Nephron (organoid): ENCODE results near the gene MYO1B.
A peak's percentile ranks its signal among the peaks of the same experiment; 100 is the strongest.

Source experiments
- H3K27ac Mint-ChIP-seq, 3 experiments: 2 replicates each; pipeline ENCODE4 v1.8.0; 2020; ENCODE audit warnings: mixed read lengths in 3 of 3, mild to moderate bottlenecking in 2 of 3, moderate library complexity in 1 of 3
- H3K27me3 Mint-ChIP-seq: 2 replicates; pipeline ENCODE4 v1.8.0; 2021; ENCODE audit warnings: low read depth, mild to moderate bottlenecking, moderate library complexity, mixed read lengths
- H3K36me3 Mint-ChIP-seq: 2 replicates; pipeline ENCODE4 v1.8.0; 2020; ENCODE audit warnings: low read depth, mixed read lengths
- H3K4me1 Mint-ChIP-seq: 2 replicates; pipeline ENCODE4 v1.8.0; 2020; ENCODE audit warnings: mixed read lengths
- H3K4me3 Mint-ChIP-seq, 3 experiments: 2 replicates each; pipeline ENCODE4 v1.8.0; 2020; ENCODE audit warnings: mild to moderate bottlenecking in 3 of 3, mixed read lengths in 3 of 3, moderate library complexity in 2 of 3
- H3K9me3 Mint-ChIP-seq: 2 replicates; pipeline ENCODE4 v1.8.0; 2020; ENCODE audit warnings: mixed read lengths
- CTCF ChIP-seq, 3 experiments: fragments of 200-600 bp; sonication (generic); IDR thresholded peaks; one replicate each; pipeline ENCODE4 v1.5.0; 2021; ENCODE audit warnings: antibody characterized with exemption in 3 of 3; ENCODE audit not compliant: unreplicated experiment in 3 of 3

Gene MYO1B

GRCh38 chr2:191391171-191391570 is 146.0 kb downstream of the MYO1B start:
- Mint-ChIP-seq H3K4me3 (no peak overlapping the region), H3K4me1 (no peaks in the 10 kb centered on the region), H3K36me3 (peaks cover 90% of the 10 kb centered on the region), H3K27ac (no peak overlapping the region), H3K9me3 (peaks cover 1% of the 10 kb centered on the region), H3K27me3 (no peaks in the 10 kb centered on the region)
- TF ChIP-seq CTCF (IDR thresholded peaks at IDR 0.05; ENCODE audit: unreplicated experiment in 3 of 3), result no peak

GRCh38 chr2:191394043-191394442 is 148.8 kb downstream of the MYO1B start:
- Mint-ChIP-seq H3K4me3 (no peak overlapping the region), H3K36me3 (peaks cover 84% of the 10 kb centered on the region), H3K27ac (no peak overlapping the region), H3K4me1 (no peaks in the 10 kb centered on the region), H3K9me3 (peaks cover 6% of the 10 kb centered on the region), H3K27me3 (no peaks in the 10 kb centered on the region)
- TF ChIP-seq CTCF (IDR thresholded peaks at IDR 0.05; ENCODE audit: unreplicated experiment in 3 of 3), result no peak

DNA sequence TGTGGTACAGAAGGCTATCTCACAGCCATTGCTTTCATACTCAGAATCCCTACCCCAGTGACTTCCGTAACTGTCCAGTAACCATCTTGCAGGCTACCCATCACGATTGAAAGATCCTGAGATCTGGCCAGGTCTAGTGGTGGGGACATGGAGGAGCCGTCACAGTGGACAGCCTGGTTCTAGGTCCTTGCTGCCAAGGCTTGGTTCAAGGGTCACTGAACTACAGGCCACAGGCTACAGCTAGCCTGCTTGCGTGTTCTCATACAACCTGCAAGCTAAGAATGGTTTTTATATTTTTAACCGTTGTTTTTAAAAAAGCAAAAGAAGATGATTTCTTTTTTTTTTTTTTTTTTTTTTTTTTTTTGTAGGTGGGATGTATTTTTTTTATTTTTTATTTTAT is 151.6 kb downstream of the MYO1B start:
- Mint-ChIP-seq H3K27ac (no peak overlapping the region), H3K4me3 (no peak overlapping the region), H3K27me3 (no peaks in the 10 kb centered on the region), H3K9me3 (peaks cover 6% of the 10 kb centered on the region), H3K36me3 (peaks cover 81% of the 10 kb centered on the region), H3K4me1 (peaks cover 6% of the 10 kb centered on the region)
- TF ChIP-seq CTCF (IDR thresholded peaks at IDR 0.05; ENCODE audit: unreplicated experiment in 3 of 3), result no peak

- Mint-ChIP-seq H3K36me3 (peaks cover 67% of the 10 kb centered on the region), H3K4me3 (no peak overlapping the region), H3K27me3 (no peaks in the 10 kb centered on the region), H3K27ac (peak overlapping the region in 1 of 3 experiments; percentile 69), H3K9me3 (peaks cover 6% of the 10 kb centered on the region), H3K4me1 (peaks cover 15% of the 10 kb centered on the region)
- TF ChIP-seq CTCF (IDR thresholded peaks at IDR 0.05; ENCODE audit: unreplicated experiment in 3 of 3), result no peak
Measured at GRCh38 chr2:191399601-191400000, 154.4 kb downstream of the MYO1B start.

DNA sequence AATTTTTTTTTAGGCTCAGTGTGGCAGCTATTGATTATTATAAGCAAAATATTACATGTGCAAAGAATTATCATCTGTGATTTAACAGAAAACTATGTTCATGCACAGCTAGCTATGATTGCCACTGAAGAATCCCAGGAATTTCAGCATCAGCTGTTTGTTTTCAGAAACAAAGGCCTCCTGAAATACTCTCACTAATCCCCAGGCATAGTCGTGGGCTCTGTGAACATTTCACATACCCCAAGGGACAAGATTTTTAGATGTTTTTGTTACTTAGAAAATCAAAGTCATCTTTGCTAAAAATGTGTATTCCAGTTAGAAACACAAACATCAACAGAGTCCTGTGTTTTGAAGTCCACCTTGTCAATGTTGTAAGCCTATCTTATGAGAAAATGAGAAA is 156.1 kb downstream of the MYO1B start:
- Mint-ChIP-seq H3K9me3 (peaks cover 4% of the 10 kb centered on the region), H3K4me3 (no peak overlapping the region), H3K27ac (peak overlapping the region in 2 of 3 experiments; percentile 23 to 86), H3K27me3 (no peaks in the 10 kb centered on the region), H3K4me1 (peaks cover 15% of the 10 kb centered on the region), H3K36me3 (peaks cover 61% of the 10 kb centered on the region)
- no peak for TF ChIP-seq CTCF (IDR thresholded peaks at IDR 0.05; ENCODE audit: unreplicated experiment in 3 of 3)

DNA sequence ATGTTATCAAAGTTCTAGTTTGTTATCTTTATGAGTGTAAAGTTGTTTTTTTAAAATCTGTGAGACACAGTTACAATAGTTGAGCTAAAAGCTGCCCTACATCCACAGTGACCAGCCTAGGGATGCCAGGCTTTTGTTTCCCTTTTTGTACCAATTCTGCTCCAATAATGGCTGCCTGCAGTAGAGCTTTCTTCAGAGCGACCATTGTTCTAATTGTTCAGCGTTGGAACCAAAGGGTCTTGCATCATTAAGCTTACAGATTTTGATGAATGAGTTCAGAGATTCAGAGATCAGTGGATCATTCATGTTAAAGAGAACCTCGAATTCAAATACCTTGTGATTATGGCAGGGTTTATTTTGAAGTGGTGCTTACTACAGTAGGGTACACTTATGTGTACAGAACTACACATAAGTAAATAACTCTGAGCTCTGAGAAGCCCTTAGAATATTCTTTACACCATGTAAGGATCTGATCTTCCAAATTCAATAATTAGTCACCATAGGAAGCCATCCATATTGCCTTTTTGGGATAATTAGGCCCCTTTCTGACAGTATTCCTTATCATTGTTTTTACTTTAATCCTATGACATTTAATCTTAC is 157.9 kb downstream of the MYO1B start:
- H3K27ac Mint-ChIP-seq, result no peak overlapping the region
- no peaks in the 10 kb centered on the region for H3K27me3 Mint-ChIP-seq
- peaks cover 56% of the 10 kb centered on the region for H3K36me3 Mint-ChIP-seq
- TF ChIP-seq CTCF (IDR thresholded peaks at IDR 0.05; ENCODE audit: unreplicated experiment in 3 of 3), result no peak
- H3K4me3 Mint-ChIP-seq, result no peak overlapping the region
- peaks cover 15% of the 10 kb centered on the region for H3K4me1 Mint-ChIP-seq
- H3K9me3 Mint-ChIP-seq, result no peaks in the 10 kb centered on the region
